HG02642 (cell line): ENCODE results near the gene RCBTB1.

ENCODE experiments used
- ATAC-seq: cut with Tn5 transposase; IDR thresholded peaks from one replicate; pipeline ENCODE4 v1.9.1; 2021; ENCODE audit warnings: mild to moderate bottlenecking; ENCODE audit not compliant: unreplicated experiment, poor library complexity

RCBTB1 gene

DNA sequence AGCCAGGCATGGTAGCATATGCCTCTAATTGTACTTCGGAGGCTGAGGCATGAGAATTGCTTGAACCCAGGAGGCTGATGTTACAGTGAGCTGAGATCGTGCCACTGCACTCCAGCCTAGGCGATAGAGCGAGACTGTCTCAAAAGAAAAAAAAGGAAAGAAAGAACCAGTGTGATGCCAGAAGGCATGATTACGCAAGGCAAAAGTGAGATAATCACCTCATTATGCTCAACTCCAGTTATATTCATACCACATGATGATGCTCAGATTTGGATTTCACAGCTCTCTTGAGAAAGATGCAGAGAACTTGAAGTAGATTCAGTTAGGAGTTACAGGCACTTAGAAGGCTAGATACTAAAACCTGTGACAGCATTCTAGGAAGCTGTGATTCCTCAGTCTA, 21.8 kb downstream of the RCBTB1 start:
- ATAC-seq: no peak

DNA sequence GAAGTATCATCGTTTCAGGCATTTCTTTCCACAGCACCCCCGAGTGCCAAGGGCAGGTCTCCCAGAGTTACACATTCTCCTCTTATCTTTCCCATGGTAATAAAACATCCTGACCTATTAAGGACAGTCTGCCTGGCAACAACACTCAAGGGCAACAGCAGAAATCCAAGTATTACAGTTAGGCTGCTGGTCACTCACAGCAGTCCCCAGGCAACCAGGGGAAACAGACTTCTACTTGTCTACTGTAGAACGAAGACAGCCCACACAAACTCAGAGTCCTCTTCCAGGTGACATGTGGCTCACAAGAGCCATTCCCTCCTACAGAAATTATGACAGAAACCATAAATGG, 24.3 kb downstream of the RCBTB1 start:
- ATAC-seq: no peak

DNA sequence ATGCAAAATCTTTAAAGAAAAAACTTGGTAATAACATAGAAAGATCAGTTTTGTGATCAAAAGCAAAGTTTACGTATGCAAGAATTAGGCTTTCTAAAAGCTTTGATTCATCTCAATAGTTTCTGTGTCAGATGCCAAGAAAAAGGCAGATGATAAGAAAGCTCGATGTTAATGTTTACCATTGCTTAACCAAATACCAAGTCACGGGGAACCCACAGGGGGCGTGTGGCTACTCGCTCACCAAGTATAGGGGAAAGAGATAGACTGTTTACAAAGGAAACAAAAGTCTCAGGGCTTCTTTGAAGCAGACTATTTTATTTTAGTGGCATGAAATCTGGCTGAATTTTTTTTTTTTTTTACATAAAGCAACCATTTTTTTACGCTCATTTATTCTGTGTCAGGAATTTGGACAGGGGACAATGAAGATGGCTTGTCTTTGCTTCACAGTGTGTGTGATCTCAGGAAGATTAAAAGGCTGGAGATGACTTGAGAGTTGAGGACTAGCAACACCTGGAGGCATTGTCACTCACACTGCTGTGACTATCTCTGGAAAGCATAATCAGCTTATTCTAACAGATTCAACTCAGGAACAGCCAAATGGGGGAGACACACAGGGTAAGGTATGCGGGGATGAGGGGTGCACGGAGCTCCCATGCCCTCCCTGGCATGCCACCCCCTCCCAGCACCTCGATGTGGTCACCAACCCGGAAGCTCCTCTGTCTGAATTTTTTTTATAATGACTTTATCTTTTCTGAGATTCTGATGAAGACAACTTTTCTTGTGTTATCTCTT, 24.9 kb downstream of the RCBTB1 start:
- peak; percentile 65 for ATAC-seq

DNA sequence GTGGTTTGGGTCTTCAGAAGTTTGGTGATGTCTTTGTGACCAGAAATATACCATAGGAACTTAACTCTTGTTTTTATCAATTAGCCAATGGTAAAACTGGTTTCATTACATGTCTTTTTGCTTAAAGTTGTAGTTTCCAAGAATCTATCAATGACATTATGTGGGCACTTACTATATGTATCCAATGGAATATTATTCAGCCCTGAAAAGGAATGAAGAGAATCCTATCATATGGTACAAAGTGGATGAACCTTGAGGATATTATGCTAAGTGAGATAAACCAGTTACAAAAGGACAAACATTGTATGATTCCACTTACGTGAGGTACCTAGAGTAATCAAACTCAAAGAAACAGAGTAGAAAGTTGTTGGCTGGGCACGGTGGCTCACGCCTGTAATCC, 26.4 kb downstream of the RCBTB1 start:
- no peak for ATAC-seq

DNA sequence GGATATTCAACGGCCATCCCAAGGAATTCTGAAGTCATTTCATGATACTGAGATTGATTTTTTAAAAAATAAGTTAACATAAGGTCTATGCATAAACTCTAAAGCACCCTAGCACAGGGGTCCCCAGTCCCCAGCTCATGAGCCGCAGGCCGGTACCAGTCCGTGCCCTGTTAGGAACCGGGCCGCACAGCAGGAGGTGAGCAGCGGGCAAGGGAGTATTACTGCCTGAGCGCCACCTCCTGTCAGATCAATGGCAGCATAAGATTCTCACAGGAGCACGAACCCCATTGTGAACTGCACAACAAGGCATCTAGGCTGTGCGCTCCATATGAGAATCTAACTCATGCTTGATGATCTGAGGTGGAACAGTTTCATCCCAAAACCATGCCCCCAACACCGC, 31.0 kb downstream of the RCBTB1 start:
- ATAC-seq: no peak

DNA sequence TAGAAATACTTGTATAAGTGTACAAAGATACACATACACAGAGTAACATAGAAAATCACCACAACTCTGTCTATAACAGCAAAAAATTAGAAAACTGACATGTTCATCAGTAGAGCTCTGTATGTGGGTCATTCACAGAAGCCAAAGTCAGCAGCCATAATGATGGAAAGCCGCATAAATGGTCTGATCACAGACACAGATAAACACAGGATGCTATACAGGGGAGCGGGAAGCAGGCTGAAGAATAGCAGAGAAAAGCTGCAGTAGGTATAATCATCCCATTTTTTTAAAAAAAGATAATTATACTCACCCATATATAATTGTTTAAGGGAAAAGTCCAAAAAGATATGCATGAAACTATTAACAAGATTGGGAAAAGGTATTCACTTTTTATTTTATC, 31.5 kb downstream of the RCBTB1 start:
- no peak for ATAC-seq

DNA sequence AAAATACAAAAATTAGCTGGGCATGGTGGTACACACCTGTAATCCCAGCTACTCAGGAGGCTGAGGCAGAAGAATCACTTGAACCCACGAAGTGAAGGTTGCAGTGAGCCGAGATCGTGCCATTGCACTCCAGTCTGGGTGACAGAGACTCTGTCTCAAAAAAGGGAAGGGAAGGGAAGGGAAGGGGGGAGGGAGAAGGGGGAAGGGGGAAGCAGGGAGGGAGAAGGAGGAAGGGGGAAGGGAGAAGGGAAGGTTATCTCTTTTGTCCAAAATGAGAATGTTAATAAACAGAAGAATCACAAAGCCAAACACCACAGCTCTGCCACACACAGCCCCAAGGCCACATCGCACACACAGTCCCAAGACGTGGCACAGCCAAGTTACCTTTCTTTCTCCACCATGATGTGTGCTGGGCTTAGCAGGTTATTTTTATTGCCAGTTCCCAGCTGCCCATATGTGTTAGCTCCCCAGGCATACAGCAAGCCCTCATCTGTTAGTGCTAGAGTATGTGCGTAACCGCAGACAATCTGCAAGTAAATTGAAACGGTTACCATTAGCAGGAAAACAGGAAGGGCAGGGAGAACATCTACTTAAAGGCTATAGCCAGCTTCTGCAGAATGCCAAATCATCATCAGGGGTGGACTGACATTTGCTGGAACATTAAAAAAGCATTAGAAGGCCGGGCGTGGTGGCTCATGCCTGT, 34.3 kb downstream of the RCBTB1 start:
- ATAC-seq: no peak

DNA sequence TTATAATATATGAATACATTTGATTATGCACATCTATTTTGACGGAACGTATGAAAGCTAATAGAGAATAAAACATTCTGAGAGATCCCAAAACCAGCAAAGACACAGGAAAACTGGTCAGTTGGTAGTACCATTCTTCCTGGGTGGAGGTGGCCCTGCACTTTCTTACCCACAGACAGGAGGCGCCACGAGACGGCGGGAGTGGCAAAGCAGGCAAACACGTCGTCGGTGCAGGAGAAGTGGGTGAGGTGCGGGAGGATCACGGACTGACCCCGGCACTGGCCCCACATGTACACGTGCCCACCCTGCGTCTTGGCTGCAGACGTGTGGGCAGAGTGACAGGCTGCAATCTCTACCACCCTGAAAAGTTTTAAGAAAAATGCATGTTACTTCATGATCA, 36.1 kb downstream of the RCBTB1 start:
- ATAC-seq: no peak

DNA sequence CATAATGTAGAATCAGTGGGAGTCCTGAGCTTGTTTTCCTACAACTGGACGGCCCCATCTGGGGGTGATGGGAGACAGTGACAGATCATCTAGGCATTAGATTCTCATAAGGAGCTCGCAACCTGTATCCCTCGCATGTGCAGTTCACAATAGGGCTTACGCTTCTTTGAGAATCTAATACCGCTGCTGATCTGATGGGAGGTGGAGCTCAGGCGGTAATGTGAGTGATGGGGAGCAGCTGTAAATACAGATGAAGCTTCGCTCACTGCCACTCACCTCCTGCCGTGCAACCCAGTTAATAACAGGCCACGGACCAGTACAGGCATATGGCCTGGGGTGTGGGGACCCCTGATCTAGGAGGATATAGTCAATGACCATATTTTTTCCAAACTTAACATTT, 38.8 kb downstream of the RCBTB1 start:
- no peak for ATAC-seq

DNA sequence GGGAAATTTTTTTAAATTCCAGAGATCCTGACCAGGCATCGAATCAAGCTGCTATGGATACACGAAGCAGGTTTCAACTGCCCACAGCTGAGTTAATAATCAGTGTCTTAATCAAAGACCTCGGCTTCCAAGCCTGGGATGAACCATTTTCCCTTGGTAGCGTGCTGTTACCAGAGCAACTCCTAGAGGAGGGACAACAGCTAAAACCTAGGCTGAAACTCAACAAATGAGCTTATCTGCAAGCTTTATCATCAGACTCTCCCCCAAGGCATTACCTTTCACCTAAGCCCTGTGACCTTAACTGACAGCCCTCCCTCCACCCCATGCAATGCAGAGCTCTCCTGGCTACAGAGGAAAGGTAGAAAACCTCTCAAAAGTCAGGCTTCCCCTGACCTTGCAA, 39.7 kb downstream of the RCBTB1 start:
- no peak for ATAC-seq

DNA sequence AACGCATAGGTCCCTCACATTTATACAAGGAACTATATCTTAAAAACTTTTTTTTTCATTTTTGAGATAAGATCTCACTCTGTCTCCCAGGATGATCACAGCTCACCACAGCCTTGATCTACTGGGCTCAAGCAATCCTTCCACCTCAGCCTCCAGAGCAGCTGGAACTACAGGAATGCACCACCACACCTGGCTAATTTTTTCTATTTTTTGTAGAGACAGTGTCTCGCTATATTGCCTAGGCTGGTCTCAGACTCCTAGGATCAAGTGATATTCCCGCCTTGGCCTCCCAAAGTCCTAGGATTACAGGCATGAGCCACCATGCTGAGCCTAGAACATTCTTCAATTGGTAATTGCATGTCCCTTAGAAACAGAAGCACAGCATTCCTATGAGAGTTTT, 41.7 kb downstream of the RCBTB1 start:
- no peak for ATAC-seq

DNA sequence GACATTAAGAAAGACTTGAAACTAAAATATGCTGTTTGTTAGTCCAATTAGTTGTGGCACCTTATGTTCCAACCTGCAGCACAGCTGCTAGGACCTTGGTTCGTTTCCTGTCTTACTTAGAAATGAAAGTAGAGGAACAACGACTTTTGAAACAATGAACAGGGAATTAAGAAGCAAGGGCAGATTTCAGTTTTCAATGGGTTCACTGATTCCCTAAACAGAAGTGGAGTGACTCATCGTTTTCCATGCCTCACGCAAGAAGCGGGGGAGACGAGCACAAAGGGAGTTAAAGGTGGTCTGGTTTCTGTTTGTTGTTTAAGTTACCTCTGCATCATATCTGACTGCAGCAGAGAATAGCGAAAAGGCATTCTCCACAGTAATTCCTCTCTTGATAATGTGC, 44.8 kb downstream of the RCBTB1 start:
- ATAC-seq: peak; percentile 57

DNA sequence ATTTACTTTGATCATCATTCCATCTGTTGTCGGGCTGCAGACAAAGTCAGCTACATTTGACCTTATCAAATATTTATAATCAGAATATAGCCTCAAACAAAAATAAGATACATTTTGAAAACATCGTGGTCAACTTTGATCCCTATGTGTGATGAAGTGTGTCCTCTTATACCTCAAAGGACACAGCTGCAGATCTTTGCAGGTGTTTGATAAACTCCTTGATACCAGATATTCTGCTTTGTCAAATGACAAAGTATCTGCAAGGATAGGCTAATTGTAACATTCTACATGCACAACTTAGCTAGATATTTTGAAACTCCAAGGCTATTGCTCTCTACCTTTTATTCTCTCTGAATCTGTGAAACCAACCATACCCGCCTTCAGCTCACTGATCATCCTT, 45.6 kb downstream of the RCBTB1 start:
- ATAC-seq: no peak

DNA sequence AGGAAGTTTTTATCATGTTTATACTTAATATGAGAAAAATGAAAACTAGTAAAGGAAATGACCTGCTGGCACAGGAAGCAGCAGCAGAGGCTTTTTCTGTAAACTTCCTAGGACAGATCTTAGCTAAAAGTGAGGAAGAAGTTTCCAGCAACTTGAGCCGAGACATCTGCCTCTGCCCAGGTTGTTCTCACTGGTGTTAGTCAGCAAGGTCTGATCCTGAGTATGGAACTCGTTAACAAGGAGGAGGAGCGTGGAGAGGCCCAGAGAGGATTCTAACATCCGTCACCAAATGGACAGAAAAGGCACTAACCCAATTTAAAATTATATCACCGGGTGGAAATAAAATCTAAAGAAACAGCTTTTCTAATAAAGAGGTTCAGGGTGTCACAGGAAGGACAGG, 46.0 kb downstream of the RCBTB1 start:
- no peak for ATAC-seq

DNA sequence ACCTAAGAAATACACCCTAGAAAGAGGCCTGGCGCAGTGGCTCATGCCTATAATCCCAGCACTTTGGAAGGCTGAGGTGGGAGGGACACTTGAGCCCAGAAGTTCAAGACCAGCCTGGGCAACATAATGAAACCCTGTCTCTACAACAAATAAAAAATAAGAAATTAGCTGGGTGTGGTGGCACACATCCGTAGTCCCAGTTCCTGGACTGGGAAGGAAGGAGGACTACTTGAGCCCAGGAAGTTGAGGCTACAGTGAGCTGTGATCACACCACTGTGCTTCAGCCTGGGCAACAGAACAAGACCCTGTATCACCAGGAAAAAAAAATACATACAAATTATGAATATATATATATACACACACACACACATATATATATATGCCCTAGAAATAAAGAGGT, 47.0 kb downstream of the RCBTB1 start:
- no peak for ATAC-seq

DNA sequence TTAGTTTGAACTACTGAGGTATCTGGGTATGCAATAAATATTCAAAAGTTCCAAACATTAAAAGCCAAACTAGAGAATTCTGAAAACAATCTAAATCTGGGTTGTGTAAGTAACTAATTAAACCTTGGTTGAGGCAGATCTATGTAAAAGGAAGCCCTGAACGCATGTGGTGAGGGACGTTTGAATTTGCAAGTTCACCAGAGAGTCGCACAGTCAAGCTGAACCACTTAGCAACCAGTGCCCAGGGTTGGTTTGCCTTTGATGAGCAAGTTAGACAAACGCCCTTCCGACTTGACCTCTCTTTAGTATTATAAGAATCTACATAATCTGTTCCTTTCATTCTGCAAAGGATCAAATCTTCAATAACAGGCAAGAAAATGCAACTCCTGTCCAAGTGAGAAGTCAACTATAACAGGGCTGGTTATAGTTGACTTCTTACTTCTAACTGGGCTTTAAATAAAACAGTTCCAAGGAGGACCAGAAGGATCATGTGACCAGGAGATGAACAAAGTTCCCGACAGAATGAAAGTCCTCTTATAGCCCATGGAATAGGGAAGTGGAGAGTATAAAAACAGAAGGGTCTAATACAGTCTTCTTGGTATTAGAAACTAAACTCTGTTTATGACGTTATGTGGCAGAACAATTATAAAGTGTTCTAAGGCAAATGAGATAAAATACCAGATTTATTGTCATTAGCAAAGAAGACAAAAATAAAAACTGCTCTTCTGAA, 49.0 kb downstream of the RCBTB1 start:
- no peak for ATAC-seq

DNA sequence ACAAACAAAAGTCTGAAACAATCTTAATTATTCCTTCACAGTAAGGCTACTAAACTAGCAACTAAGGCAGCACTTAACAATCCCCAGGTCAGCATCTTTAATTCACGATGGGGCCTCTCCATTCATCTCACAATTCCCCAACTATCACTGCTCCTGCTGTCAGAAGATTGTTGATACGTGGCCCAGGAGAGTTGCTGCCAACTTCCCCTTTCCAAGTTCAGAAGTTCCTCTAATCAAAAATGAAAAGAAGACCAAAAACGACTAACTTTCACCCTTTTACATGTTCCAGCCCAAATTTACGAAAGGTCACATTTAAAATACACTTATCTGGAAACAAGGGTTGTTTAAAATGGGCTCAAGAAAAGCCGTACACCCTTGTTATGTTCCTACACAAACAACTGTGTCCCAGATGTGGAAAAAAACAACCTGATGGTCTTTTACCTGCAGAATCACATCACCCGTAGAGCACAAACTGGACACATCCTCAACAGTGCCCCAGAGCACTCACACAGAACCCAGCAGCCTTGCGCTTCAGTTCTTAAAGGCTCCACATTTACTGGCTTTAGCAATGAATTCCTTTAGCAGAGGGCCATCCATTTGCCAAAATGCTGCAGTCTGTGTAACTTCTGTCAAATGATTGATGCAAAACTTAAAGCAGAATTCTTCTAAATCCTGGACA, 51.6 kb downstream of the RCBTB1 start:
- no peak for ATAC-seq

DNA sequence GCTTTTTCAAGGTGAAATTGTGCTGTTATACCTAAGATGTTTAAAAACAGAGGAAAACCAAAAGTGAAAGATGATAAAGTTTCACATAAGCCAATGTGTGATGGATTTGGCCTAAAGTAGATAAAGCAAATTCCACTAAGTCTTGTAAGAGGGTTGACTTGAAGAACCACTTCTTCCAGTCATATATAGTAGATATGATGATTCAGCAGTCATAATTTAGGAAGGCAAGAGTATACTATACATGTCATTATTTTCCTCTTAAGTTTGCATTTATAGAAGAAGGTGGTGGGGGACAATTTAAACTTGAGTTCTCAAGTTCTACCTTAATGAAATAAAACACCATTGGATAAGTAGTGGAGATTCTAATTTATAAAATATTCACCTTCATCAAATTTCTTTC, 52.3 kb downstream of the RCBTB1 start:
- no peak for ATAC-seq

DNA sequence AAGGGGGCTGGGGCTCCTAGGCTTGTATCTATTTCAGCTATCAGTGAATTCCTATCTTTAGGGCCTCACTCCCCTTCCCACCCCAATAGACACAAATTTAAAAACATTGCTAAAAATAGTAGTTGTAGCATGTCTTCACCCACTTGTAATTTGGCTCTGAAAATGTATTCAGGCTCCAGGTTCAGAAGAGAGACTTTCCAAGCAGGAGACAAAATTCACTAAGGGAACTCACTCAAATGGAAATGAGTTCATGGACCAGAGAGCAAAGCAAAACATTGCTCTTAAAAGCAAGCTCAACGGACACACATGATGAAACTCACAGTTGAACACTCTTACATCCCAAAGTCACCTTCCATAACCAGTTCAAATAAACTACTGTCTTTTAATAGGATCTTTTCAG, 52.8 kb downstream of the RCBTB1 start:
- ATAC-seq: no peak

DNA sequence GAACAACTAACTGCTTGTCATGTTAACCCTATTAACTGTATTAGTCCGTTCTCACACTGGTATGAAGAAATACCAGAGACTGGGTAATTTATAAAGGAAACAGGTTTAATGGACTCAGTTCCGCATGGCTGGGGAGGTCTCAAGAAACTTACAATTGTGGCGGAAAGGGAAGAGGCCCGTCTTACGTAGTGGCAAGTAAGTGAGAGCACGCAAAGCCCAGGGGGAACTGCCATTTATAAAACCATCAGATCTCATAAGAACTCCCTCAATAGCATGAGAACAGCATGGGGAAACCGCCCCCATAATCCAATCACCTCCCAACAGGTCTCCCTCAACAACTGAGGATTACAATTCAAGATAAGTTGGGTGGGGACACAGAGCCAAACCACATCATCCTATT, 54.9 kb downstream of the RCBTB1 start:
- peak; percentile 73 for ATAC-seq

DNA sequence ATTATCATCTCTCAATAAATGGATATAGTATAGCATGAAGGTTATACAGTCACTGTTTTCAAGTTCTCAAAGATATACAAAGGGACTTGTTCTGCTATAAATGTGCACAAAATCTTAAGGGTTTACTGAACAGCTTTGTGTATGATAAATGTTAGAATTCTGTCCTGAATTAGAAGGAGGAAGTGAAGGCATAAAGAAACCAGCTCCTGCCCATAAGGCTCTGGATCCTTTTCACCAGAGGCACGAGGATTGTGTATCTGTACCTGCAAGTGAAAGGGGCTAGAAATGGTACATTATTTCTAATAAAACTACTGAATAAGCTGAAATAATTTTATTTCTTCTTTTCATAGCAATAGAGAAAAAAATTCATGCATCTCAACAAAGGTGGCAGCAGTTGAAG, 57.2 kb downstream of the RCBTB1 start:
- ATAC-seq: no peak
